Measurements from ENCODE around the gene VPS11. TPM values are rescaled to one million over a fixed set of nuclear protein-coding genes. Genes with fewer than 3 reads are reported as not detected.
"Not testable (repeated sequence)": the region's sequence is repeated elsewhere in the genome, so short reads cannot be mapped to it uniquely, and the experiment has no call there.

VPS11 gene
- total RNA-seq, 2 donors from 2014 or later: 17.6 to 50.1 TPM

- no peak for TF ChIP-seq POLR2A (IDR thresholded peaks at IDR 0.05)
- H3K27ac ChIP-seq: no peak overlapping the region
- intact Hi-C loops (cut with DNase I): no loop called here
- no peak overlapping the region for H3K4me3 ChIP-seq
- no peak for ATAC-seq
- 63 to 71% methylated on average over 9 of the region's 9 CpGs for WGBS, 2 donors
- H3K36me3 ChIP-seq (replicated peaks in 1 of 2; ENCODE audit: insufficient read depth in 1 of 2, low read depth in 2 of 2): no peaks in the 10 kb centered on the region
- H3K4me1 ChIP-seq: peaks cover 33% of the 10 kb centered on the region
- no peaks in the 10 kb centered on the region for H3K9me3 ChIP-seq
- no peaks in the 10 kb centered on the region for H3K27me3 ChIP-seq
- no peak for DNase-seq
Measured at GRCh38 chr11:119031912-119032280, 35.7 kb upstream of the VPS11 start.

- H3K9me3 ChIP-seq; H3K27ac ChIP-seq; H3K36me3 ChIP-seq (replicated peaks in 1 of 2; ENCODE audit: insufficient read depth in 1 of 2, low read depth in 2 of 2); H3K4me3 ChIP-seq; H3K27me3 ChIP-seq; ATAC-seq; intact Hi-C loops (cut with DNase I); DNase-seq: not testable (repeated sequence)
- H3K4me1 ChIP-seq: peaks cover 17% of the 10 kb centered on the region
- WGBS, 2 donors: 74 to 81% methylated on average over 10 of the region's 10 CpGs
Measured at GRCh38 chr11:119033421-119033820, 34.2 kb upstream of the VPS11 start.

GRCh38 chr11:119034813-119035212, 32.8 kb upstream of the VPS11 start:
- H3K27me3 ChIP-seq: no peaks in the 10 kb centered on the region
- no peaks in the 10 kb centered on the region for H3K9me3 ChIP-seq
- intact Hi-C loops (cut with DNase I): no loop called here
- DNase-seq (no peak), ATAC-seq (no peak)
- H3K4me3 ChIP-seq: no peak overlapping the region
- H3K27ac ChIP-seq: no peak overlapping the region
- H3K36me3 ChIP-seq (replicated peaks in 1 of 2; ENCODE audit: insufficient read depth in 1 of 2, low read depth in 2 of 2): no peaks in the 10 kb centered on the region
- H3K4me1 ChIP-seq: peaks cover 5% of the 10 kb centered on the region
- 66 to 69% methylated on average over 3 of the region's 3 CpGs for WGBS, 2 donors
- TF ChIP-seq POLR2A (IDR thresholded peaks at IDR 0.05): no peak
- TF ChIP-seq CTCF (IDR thresholded peaks at IDR 0.05): no peak

GRCh38 chr11:119038884-119039283, 28.7 kb upstream of the VPS11 start:
- H3K27me3 ChIP-seq: no peaks in the 10 kb centered on the region
- DNase-seq (no peak), ATAC-seq (no peak)
- 80 to 88% methylated on average over 3 to 5 of the region's 5 CpGs for WGBS, 2 donors
- no peaks in the 10 kb centered on the region for H3K36me3 ChIP-seq (replicated peaks in 1 of 2; ENCODE audit: insufficient read depth in 1 of 2, low read depth in 2 of 2)
- TF ChIP-seq POLR2A (IDR thresholded peaks at IDR 0.05): no peak
- no peak for TF ChIP-seq CTCF (IDR thresholded peaks at IDR 0.05)
- no peaks in the 10 kb centered on the region for H3K4me1 ChIP-seq
- H3K27ac ChIP-seq: no peak overlapping the region
- H3K9me3 ChIP-seq: no peaks in the 10 kb centered on the region
- intact Hi-C loops (cut with DNase I): no loop called here
- no peak overlapping the region for H3K4me3 ChIP-seq

- 45 to 54% methylated on average over 11 of the region's 11 CpGs for WGBS, 2 donors
- H3K4me1 ChIP-seq; H3K27ac ChIP-seq; ATAC-seq; intact Hi-C loops (cut with DNase I); DNase-seq; H3K4me3 ChIP-seq; H3K36me3 ChIP-seq (replicated peaks in 1 of 2; ENCODE audit: insufficient read depth in 1 of 2, low read depth in 2 of 2); H3K9me3 ChIP-seq; H3K27me3 ChIP-seq: not testable (repeated sequence)
Measured at GRCh38 chr11:119039471-119039870, 28.1 kb upstream of the VPS11 start.

GRCh38 chr11:119041821-119042514, 25.6 kb upstream of the VPS11 start:
- WGBS, 2 donors: 84 to 86% methylated on average over 4 of the region's 4 CpGs

More at GRCh38 chr11:119041821-119042514, 25.6 kb upstream of the VPS11 start:
- Histone ChIP-seq H3K4me1 (no peaks in the 10 kb centered on the region), H3K9me3 (no peaks in the 10 kb centered on the region), H3K4me3 (no peak overlapping the region), H3K27me3 (no peaks in the 10 kb centered on the region), H3K36me3 (replicated peaks in 1 of 2; ENCODE audit: insufficient read depth in 1 of 2, low read depth in 2 of 2) (peaks cover 0 to 13% of the 10 kb centered on the region in 2 donors), H3K27ac (no peak overlapping the region)
- no peak for TF ChIP-seq CTCF (IDR thresholded peaks at IDR 0.05)
- ATAC-seq (no peak), DNase-seq (no peak)
- intact Hi-C loops (cut with DNase I): no loop called here
